CD4-positive, alpha-beta T cell treated with Interleukin-2 at 100 ng/mL for 4 hours (primary cell): ENCODE results near the gene CLINT1.

Source experiments
- DNase-seq: peaks from one replicate; pipeline ENCODE4 v3.0.0-alpha.2; 2020; ENCODE audit warnings: low spot score

Gene CLINT1

GRCh38 chr5:157758706-157759105, 100.2 kb downstream of the CLINT1 start:
- DNase-seq = no peak

GRCh38 chr5:157756122-157756521, 102.8 kb downstream of the CLINT1 start:
- no peak for DNase-seq

- DNase-seq = no peak
These were observed 108.6 kb downstream of the CLINT1 start for GRCh38 chr5:157750320-157750719.

- DNase-seq = no peak
These were observed 109.5 kb downstream of the CLINT1 start for GRCh38 chr5:157749462-157749799.

GRCh38 chr5:157748760-157749461, 110.0 kb downstream of the CLINT1 start:
- no peak for DNase-seq

GRCh38 chr5:157747766-157748700, 110.9 kb downstream of the CLINT1 start:
- DNase-seq = no peak

GRCh38 chr5:157747173-157747740, 111.7 kb downstream of the CLINT1 start:
- DNase-seq = no peak

- DNase-seq = no peak
These were observed 113.9 kb downstream of the CLINT1 start for GRCh38 chr5:157745041-157745456.

GRCh38 chr5:157744051-157745011, 114.6 kb downstream of the CLINT1 start:
- DNase-seq = no peak

- DNase-seq = peak; percentile 89
These were observed 115.5 kb downstream of the CLINT1 start, which contains the start of gene LSM11 for GRCh38 chr5:157743163-157744050. Gene LSM11 (plus strand): TSS chr5:157743712. CDS start chr5:157743751, 39 bp downstream.

GRCh38 chr5:157741131-157741530, 117.8 kb downstream of the CLINT1 start:
- no peak for DNase-seq

- DNase-seq = peak; percentile 53
These were observed 118.7 kb downstream of the CLINT1 start for GRCh38 chr5:157740229-157740610.

GRCh38 chr5:157739388-157740228, 119.3 kb downstream of the CLINT1 start:
- no peak for DNase-seq

- no peak for DNase-seq
These were observed 123.0 kb downstream of the CLINT1 start for GRCh38 chr5:157735991-157736390.
